Upper lobe of left lung (tissue), 4 donors: Measurements from ENCODE around the gene EPB41L4B.

ENCODE experiments used
- EP300 ChIP-seq, 4 donors: sonication (generic); formaldehyde crosslinking; IDR thresholded peaks; one replicate each; pipeline ENCODE4 v1.5.1; 2017; ENCODE audit warnings: antibody characterized with exemption in 4 of 4, control low read depth in 2 of 4
- POLR2A ChIP-seq, 4 donors: fragments of 450-650 bp; IDR thresholded peaks; one replicate each; pipeline ENCODE4 v1.5.1; 2016 to 2017; ENCODE audit warnings: antibody characterized with exemption in 4 of 4, mild to moderate bottlenecking in 2 of 4
- TF ChIP-seq, protein P1 (sequence below), 6 experiments: fragments of 450-650 bp in 4 of 6; fragments of 200-600 bp in 2 of 6; sonication (generic) in 2 of 6; IDR thresholded peaks; one replicate each; pipeline ENCODE4 v1.5.1; 2016 to 2019; ENCODE audit warnings: antibody characterized with exemption in 6 of 6

DNA sequence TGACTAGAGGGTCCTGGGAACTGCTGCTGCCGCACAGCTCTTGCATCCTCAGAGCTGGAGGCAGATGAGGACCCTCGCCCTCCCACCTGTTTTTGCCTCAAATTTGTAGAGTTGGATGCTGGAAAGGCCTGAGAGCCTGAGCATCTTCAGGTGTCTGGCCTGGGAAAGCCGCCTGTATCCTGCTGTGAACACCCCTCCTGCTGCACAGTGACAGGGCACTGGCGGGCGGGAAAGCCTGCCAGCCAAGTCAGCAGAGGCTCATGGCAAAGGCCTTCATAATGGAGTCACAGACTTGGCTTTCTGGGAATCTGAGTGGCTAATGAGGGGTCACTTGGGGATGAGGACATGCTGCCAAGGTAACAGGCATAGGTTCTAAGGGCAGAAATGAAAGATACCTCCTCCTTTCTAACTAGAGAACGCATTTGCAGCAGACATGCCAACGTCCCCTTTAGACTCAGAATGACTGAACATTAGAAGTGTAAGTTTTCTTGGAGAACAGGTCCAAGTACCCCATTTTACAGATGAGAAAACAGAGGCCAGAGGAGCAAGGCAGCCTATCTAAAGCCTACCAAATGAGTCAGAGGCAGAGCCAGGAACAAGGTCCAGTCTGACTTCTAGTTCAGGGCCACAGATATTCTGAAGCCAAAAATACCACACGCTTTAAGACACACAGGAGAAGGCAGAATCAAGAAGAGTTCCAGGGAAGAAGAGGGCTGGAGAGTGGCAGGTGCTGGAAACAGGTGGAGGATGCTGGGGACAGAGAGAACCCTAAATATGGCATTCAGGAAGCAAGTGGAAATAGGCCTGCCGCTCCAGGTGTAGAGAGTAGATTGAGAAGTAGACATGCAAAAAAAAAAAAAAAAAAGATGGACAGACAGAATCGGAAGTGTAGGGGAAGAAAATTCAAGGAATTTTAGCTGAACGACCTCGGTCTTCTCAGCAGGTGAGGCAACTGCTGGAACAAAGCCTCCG lies 44.1 kb downstream of the EPB41L4B start:
- TF ChIP-seq, protein P1, sequence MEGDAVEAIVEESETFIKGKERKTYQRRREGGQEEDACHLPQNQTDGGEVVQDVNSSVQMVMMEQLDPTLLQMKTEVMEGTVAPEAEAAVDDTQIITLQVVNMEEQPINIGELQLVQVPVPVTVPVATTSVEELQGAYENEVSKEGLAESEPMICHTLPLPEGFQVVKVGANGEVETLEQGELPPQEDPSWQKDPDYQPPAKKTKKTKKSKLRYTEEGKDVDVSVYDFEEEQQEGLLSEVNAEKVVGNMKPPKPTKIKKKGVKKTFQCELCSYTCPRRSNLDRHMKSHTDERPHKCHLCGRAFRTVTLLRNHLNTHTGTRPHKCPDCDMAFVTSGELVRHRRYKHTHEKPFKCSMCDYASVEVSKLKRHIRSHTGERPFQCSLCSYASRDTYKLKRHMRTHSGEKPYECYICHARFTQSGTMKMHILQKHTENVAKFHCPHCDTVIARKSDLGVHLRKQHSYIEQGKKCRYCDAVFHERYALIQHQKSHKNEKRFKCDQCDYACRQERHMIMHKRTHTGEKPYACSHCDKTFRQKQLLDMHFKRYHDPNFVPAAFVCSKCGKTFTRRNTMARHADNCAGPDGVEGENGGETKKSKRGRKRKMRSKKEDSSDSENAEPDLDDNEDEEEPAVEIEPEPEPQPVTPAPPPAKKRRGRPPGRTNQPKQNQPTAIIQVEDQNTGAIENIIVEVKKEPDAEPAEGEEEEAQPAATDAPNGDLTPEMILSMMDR (IDR thresholded peaks at IDR 0.05) = no peak
- TF ChIP-seq EP300 (IDR thresholded peaks at IDR 0.05) (no peak), POLR2A (IDR thresholded peaks at IDR 0.05) (no peak)
